Uterus (tissue), 2 donors: ENCODE results near the gene SLC8A1.

Experiments
- POLR2A ChIP-seq, 2 donors: fragments of 450-650 bp; IDR thresholded peaks; one replicate each; pipeline ENCODE4 v1.6.1; 2016; ENCODE audit warnings: antibody characterized with exemption in 2 of 2, mild to moderate bottlenecking in 1 of 2, moderate library complexity in 1 of 2
- TF ChIP-seq, protein P1 (sequence below), 4 experiments: fragments of 200-600 bp in 2 of 4; fragments of 450-650 bp in 2 of 4; sonication (generic) in 2 of 4; IDR thresholded peaks; one replicate each; pipeline ENCODE4 v1.5.1; 2016 to 2019; ENCODE audit warnings: antibody characterized with exemption in 4 of 4, mild to moderate bottlenecking in 2 of 4, moderate library complexity in 1 of 4

DNA sequence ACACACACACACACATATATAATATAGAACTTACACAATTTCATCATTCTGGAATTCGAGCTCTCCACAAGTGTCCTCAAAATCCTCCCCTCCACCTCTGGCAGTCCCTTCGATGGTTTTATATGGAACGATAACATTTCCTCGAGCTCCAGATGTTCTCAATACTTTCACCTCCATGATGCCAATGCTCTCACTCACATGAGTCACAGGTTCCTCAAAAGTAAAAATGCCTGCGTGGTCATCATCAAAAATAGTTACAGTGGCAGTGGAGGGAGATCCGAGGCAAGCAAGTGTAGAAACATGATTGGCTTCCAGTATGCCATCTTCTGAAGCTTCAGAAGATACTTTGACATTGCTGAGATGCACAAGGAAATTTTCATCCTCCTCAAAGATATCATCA lies 23.5 kb downstream of the SLC8A1 start:
- TF ChIP-seq, protein P1, sequence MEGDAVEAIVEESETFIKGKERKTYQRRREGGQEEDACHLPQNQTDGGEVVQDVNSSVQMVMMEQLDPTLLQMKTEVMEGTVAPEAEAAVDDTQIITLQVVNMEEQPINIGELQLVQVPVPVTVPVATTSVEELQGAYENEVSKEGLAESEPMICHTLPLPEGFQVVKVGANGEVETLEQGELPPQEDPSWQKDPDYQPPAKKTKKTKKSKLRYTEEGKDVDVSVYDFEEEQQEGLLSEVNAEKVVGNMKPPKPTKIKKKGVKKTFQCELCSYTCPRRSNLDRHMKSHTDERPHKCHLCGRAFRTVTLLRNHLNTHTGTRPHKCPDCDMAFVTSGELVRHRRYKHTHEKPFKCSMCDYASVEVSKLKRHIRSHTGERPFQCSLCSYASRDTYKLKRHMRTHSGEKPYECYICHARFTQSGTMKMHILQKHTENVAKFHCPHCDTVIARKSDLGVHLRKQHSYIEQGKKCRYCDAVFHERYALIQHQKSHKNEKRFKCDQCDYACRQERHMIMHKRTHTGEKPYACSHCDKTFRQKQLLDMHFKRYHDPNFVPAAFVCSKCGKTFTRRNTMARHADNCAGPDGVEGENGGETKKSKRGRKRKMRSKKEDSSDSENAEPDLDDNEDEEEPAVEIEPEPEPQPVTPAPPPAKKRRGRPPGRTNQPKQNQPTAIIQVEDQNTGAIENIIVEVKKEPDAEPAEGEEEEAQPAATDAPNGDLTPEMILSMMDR (IDR thresholded peaks at IDR 0.05), result no peak
- TF ChIP-seq POLR2A (IDR thresholded peaks at IDR 0.05), result no peak
